PFSK-1 (cell line): ENCODE results near the gene PAXX.

Source experiments
- POLR2AphosphoS5 ChIP-seq: IDR thresholded peaks from 2 replicates; pipeline ENCODE4 v1.6.1; 2012; ENCODE audit warnings: low read depth, mild to moderate bottlenecking, control low read depth, low read length, moderate library complexity
- REST ChIP-seq, 2 experiments: IDR thresholded peaks; 2 replicates each; pipeline versions ENCODE4 v1.6.1 to v1.8.0; 2011 to 2012; ENCODE audit warnings: low read depth in 2 of 2, low read length in 2 of 2, control low read depth in 1 of 2, inconsistent platforms in 1 of 2, mild to moderate bottlenecking in 1 of 2, moderate library complexity in 1 of 2; ENCODE audit not compliant: insufficient read depth in 1 of 2
- TAF1 ChIP-seq: IDR thresholded peaks from 2 replicates; pipeline ENCODE4 v1.6.1; 2012; ENCODE audit warnings: low read length, control low read depth, borderline replicate concordance; ENCODE audit not compliant: insufficient read depth

- TF ChIP-seq POLR2AphosphoS5, result no peak
- no peak for TF ChIP-seq REST (IDR thresholded peaks at IDR 0.05; ENCODE audit: insufficient read depth in 1 of 2, low read depth in 2 of 2, low read length in 2 of 2)
- TF ChIP-seq TAF1, result no peak
Observed at GRCh38 chr9:136950656-136951276, 41.5 kb upstream of the PAXX start.
